Thyroid gland (tissue), 4 donors: Measurements from ENCODE around the gene GPR150. TPM values are rescaled to one million over a fixed set of nuclear protein-coding genes. Genes with fewer than 3 reads are reported as not detected.

Experiments
- DNase-seq, 2 donors: peaks; one replicate each; pipeline ENCODE4 v3.0.0-alpha.2; 2019
- H3K27ac ChIP-seq, 3 donors: fragments of 200-600 bp; sonication (generic); 1 replicate in 2 of 3; 2 replicates in 1 of 3; pipeline ENCODE4 v1.5.1; 2016 to 2019; ENCODE audit warnings: mild to moderate bottlenecking in 1 of 3, moderate library complexity in 1 of 3
- H3K27me3 ChIP-seq: fragments of 200-600 bp; sonication (generic); one replicate; pipeline ENCODE4 v1.5.1; 2019
- H3K36me3 ChIP-seq, 2 donors: fragments of 200-600 bp; sonication (generic); one replicate each; pipeline ENCODE4 v1.5.1; 2016 to 2019
- H3K4me1 ChIP-seq, 2 donors: fragments of 200-600 bp; sonication (generic); one replicate each; pipeline ENCODE4 v1.5.1; 2017 to 2019
- H3K4me3 ChIP-seq, 3 donors: fragments of 200-600 bp; sonication (generic); replicated peaks in 1 of 3; 1 replicate in 2 of 3; 2 replicates in 1 of 3; pipeline ENCODE4 v1.5.1; 2016; ENCODE audit warnings: mild to moderate bottlenecking in 1 of 3
- H3K9me3 ChIP-seq: fragments of 200-600 bp; sonication (generic); one replicate; pipeline ENCODE4 v1.5.1; 2017
- CTCF ChIP-seq, 6 experiments: fragments of 200-600 bp in 3 of 6; fragments of 450-650 bp in 3 of 6; sonication (generic) in 3 of 6; IDR thresholded peaks; one replicate each; pipeline ENCODE4 v1.5.1; 2016 to 2019; ENCODE audit warnings: antibody characterized with exemption in 6 of 6, mild to moderate bottlenecking in 2 of 6, inconsistent platforms in 1 of 6, moderate library complexity in 1 of 6
- POLR2A ChIP-seq, 2 donors: fragments of 450-650 bp; IDR thresholded peaks; one replicate each; pipeline ENCODE4 v1.6.1; 2017; ENCODE audit warnings: antibody characterized with exemption in 2 of 2, mild to moderate bottlenecking in 2 of 2, moderate library complexity in 1 of 2
- WGBS, 2 donors: methylation state at CpG; one replicate each; pipeline ENCODE4 v1.1.5; 2017; 5-methylcytosine and 5-hydroxymethylcytosine counted together
- intact Hi-C: fragments of 100-400 bp; cut with DNase I; formaldehyde crosslinking; loops from one replicate; pipeline ENCODE4 v1.15.1; 2023
- total RNA-seq, 4 donors: library from RNA; depleted of rRNA; stranded (reverse); fragments of >200 nt; gene quantifications; one replicate each; pipeline ENCODE4 v1.2.3, GENCODE V29; 2016

Gene GPR150
- total RNA-seq, 4 donors from 2014 or later = 0.42 TPM; not detected in 3

- H3K36me3 ChIP-seq = no peaks in the 10 kb centered on the region
- no peaks in the 10 kb centered on the region for H3K4me1 ChIP-seq
- no peaks in the 10 kb centered on the region for H3K9me3 ChIP-seq
- H3K27me3 ChIP-seq = no peaks in the 10 kb centered on the region
- DNase-seq = no peak
- TF ChIP-seq POLR2A (IDR thresholded peaks at IDR 0.05) (no peak), CTCF (IDR thresholded peaks at IDR 0.05) (no peak)
- no peak overlapping the region for H3K4me3 ChIP-seq
- no peak overlapping the region for H3K27ac ChIP-seq
- intact Hi-C loops = no loop called here
- WGBS, 2 donors = 94 to 95% methylated on average over 5 of the region's 5 CpGs
These were observed 28.4 kb upstream of the GPR150 start for GRCh38 chr5:95591490-95591901.

- WGBS, 2 donors = 95 to 99% methylated on average over 3 of the region's 3 CpGs
- intact Hi-C loops = no loop called here
- no peak for DNase-seq
These were observed 24.5 kb upstream of the GPR150 start for GRCh38 chr5:95595289-95595931.

DNA sequence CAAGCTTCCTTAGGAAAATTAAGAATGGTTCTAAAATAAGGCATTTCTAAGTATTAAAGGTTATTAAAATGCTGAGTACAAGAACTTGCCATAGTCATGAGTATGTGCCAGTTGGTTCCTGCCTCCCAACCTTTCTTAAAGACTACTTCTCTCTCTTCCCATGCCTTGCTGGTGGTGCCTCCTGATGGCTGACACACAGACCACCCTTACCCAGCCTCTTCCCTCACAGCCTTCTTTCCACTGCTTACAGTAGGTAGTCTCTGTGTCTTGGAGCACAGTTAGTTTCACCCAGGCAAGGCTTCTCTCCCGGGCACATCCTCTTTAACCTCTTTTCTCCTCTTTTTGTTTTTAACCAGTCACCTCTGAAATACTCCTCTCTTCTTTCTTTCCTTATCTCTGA is 20.6 kb upstream of the GPR150 start:
- no peak for TF ChIP-seq CTCF (IDR thresholded peaks at IDR 0.05)
- TF ChIP-seq POLR2A (IDR thresholded peaks at IDR 0.05) = no peak

More at GRCh38 chr5:95595289-95595931, 24.5 kb upstream of the GPR150 start:
- Histone ChIP-seq H3K9me3 (no peaks in the 10 kb centered on the region), H3K27ac (no peak overlapping the region), H3K36me3 (no peaks in the 10 kb centered on the region), H3K4me1 (no peaks in the 10 kb centered on the region), H3K27me3 (no peaks in the 10 kb centered on the region), H3K4me3 (no peak overlapping the region)
- TF ChIP-seq POLR2A (IDR thresholded peaks at IDR 0.05) = no peak
- no peak for TF ChIP-seq CTCF (IDR thresholded peaks at IDR 0.05)

GRCh38 chr5:95600557-95600956 is 19.3 kb upstream of the GPR150 start:
- TF ChIP-seq POLR2A (IDR thresholded peaks at IDR 0.05) (no peak), CTCF (IDR thresholded peaks at IDR 0.05) (no peak)
- no peak for DNase-seq
- H3K36me3 ChIP-seq = no peaks in the 10 kb centered on the region
- H3K27me3 ChIP-seq = no peaks in the 10 kb centered on the region
- no peaks in the 10 kb centered on the region for H3K9me3 ChIP-seq
- intact Hi-C loops = no loop called here
- 91 to 97% methylated on average over 1 of the region's 1 CpG for WGBS, 2 donors
- no peaks in the 10 kb centered on the region for H3K4me1 ChIP-seq
- H3K27ac ChIP-seq = no peak overlapping the region
- no peak overlapping the region for H3K4me3 ChIP-seq

More for the DNA sequence above, 20.6 kb upstream of the GPR150 start:
- H3K27me3 ChIP-seq = no peaks in the 10 kb centered on the region
- H3K36me3 ChIP-seq = no peaks in the 10 kb centered on the region
- H3K4me3 ChIP-seq = no peak overlapping the region
- no peaks in the 10 kb centered on the region for H3K9me3 ChIP-seq
- no peaks in the 10 kb centered on the region for H3K4me1 ChIP-seq
- no peak for DNase-seq
- WGBS, 2 donors = 93 to 94% methylated on average over 1 of the region's 1 CpG
- no peak overlapping the region for H3K27ac ChIP-seq
- intact Hi-C loops = no loop called here

DNA sequence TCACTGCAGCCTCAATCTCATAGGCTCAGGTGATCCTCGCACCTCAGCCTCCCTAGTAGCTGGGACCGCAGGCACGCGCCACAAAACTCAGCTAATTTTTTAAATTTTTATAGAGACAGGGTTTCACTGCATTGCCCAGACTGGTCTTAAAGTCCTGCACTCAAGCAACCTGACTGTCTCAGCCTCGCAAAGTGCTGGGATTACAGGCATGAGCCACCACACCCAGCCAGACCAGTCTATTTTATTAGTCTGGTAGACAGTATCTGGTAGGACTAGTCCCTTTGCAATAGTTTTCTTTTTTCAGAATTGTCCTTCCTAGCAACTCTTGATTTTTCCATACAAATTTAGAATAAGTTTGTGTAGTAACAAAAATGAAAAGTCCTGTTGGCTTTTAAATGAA is 14.1 kb upstream of the GPR150 start:
- TF ChIP-seq CTCF (IDR thresholded peaks at IDR 0.05) (no peak), POLR2A (IDR thresholded peaks at IDR 0.05) (no peak)
- Histone ChIP-seq H3K27me3 (no peaks in the 10 kb centered on the region), H3K4me3 (no peak overlapping the region), H3K27ac (no peak overlapping the region), H3K36me3 (no peaks in the 10 kb centered on the region), H3K9me3 (no peaks in the 10 kb centered on the region), H3K4me1 (no peaks in the 10 kb centered on the region)
- DNase-seq = no peak
- 96 to 98% methylated on average over 5 of the region's 5 CpGs for WGBS, 2 donors
- intact Hi-C loops = no loop called here
